ENCODE measurements around the gene MAGEA12. TPM values are rescaled to one million over a fixed set of nuclear protein-coding genes. Genes with fewer than 3 reads are reported as not detected.

MAGEA12 gene
- total RNA-seq, result not detected in 2 replicates

GRCh38 chrX:152733261-152733975 lies at the start of gene MAGEA12, which contains the start of gene CSAG1:
MAGEA12 (plus strand) TSS chrX:152733757; CDS start chrX:152736162, 2,405 bp downstream.
CSAG1 (minus strand) TSS chrX:152733721; CDS start chrX:152732460, 1,261 bp downstream.

GRCh38 chrX:152697952-152698931 lies 35.3 kb upstream of the MAGEA12 start, which contains the start of gene MAGEA3:
MAGEA3 (plus strand) TSS chrX:152698794; CDS start chrX:152700833, 2,039 bp downstream.

GRCh38 chrX:152709173-152709572 lies 24.4 kb upstream of the MAGEA12 start, which contains the start of gene CSAG2:
CSAG2 (minus strand) TSS chrX:152709273; CDS start chrX:152709112, 161 bp downstream.

GRCh38 chrX:152713815-152714787 lies 19.5 kb upstream of the MAGEA12 start, which contains the start of gene MAGEA2B:
MAGEA2B (plus strand) TSS chrX:152714628; CDS start chrX:152717107, 2,479 bp downstream.

GRCh38 chrX:152753686-152754650 lies 20.4 kb downstream of the MAGEA12 start, which contains the start of gene MAGEA2:
MAGEA2 (minus strand) TSS chrX:152753842; CDS start chrX:152751363, 2,479 bp downstream.

GRCh38 chrX:152758918-152759317 lies 25.4 kb downstream of the MAGEA12 start, which contains the start of gene CSAG3:
CSAG3 (plus strand) TSS chrX:152759218.

GRCh38 chrX:152769549-152770289 lies 36.2 kb downstream of the MAGEA12 start, which contains the start of gene MAGEA6:
MAGEA6 (minus strand) TSS chrX:152769689; CDS start chrX:152767650, 2,039 bp downstream.

Other genes starting within 250 kb of the MAGEA12 start
- gene GABRQ, start 95.9 kb upstream of the MAGEA12 start, total RNA-seq, result not detected in 2 replicates
- not detected in 2 replicates for gene MAGEA3, start 35.0 kb upstream of the MAGEA12 start, total RNA-seq
- gene CSAG2, start 24.5 kb upstream of the MAGEA12 start, total RNA-seq, result not detected in 2 replicates
- gene MAGEA2B, start 19.1 kb upstream of the MAGEA12 start, total RNA-seq, result not detected in 2 replicates
- not detected in 2 replicates for gene CSAG1, start within 50 bp of the MAGEA12 start, total RNA-seq
- not detected in 2 replicates for gene MAGEA2, start 20.1 kb downstream of the MAGEA12 start, total RNA-seq
- gene CSAG3, start 25.5 kb downstream of the MAGEA12 start, total RNA-seq, result not detected in 2 replicates
- not detected in 2 replicates for gene MAGEA6, start 35.9 kb downstream of the MAGEA12 start, total RNA-seq
- 46.8 and 51.5 TPM in 2 replicates for gene CETN2, start 97.0 kb downstream of the MAGEA12 start, total RNA-seq
- gene NSDHL, start 97.3 kb downstream of the MAGEA12 start, total RNA-seq, result 32.7 and 44.9 TPM in 2 replicates
- 7.9 and 25.1 TPM in 2 replicates for gene ZNF185, start 164.3 kb downstream of the MAGEA12 start, total RNA-seq

All from hair follicular keratinocyte (primary cell).